Measurements from ENCODE around the gene DHDDS.

DHDDS gene

GRCh38 chr1:26418865-26419349, 13.2 kb upstream of the DHDDS start:
- no peak overlapping the region for H3K14ac ChIP-seq (ENCODE audit: low read length in 2 of 2)
- H3K9me3 ChIP-seq (ENCODE audit: control insufficient read depth, low read length), result no peaks in the 10 kb centered on the region
- no peak overlapping the region for H2BK5ac ChIP-seq (ENCODE audit: low read depth, low read length, poor library complexity, severe bottlenecking)
- no peak overlapping the region for H2BK12ac ChIP-seq (ENCODE audit: low read length in 2 of 2)
- 38% methylated on average over 4 of the region's 5 CpGs for WGBS
- no peak overlapping the region for H2BK120ac ChIP-seq (ENCODE audit: low read depth, low read length)
- H3K27ac ChIP-seq (ENCODE audit: low read length, poor library complexity, severe bottlenecking), result no peak overlapping the region
- H2AFZ ChIP-seq (ENCODE audit: low read depth, low read length), result no peak overlapping the region
- H3K79me1 ChIP-seq (replicated peaks; ENCODE audit: low read length, poor library complexity, severe bottlenecking), result no peaks in the 10 kb centered on the region
- no peak overlapping the region for H4K8ac ChIP-seq (ENCODE audit: low read length)
- no peak overlapping the region for H2AK5ac ChIP-seq (ENCODE audit: low read length, severe bottlenecking)
- DNase-seq, result no peak
- no peak overlapping the region for H3K4me3 ChIP-seq (ENCODE audit: insufficient read depth in 1 of 2, low read depth in 1 of 2, low read length in 2 of 2)
- H3K9ac ChIP-seq (ENCODE audit: low read length), result no peak overlapping the region
- no peak overlapping the region for H3K23ac ChIP-seq (ENCODE audit: low read length in 2 of 2)
- no peak overlapping the region for H2BK15ac ChIP-seq (ENCODE audit: low read depth, poor library complexity, severe bottlenecking)
- no peak overlapping the region for H3K18ac ChIP-seq (ENCODE audit: low read depth in 1 of 2, low read length in 2 of 2)
- no peaks in the 10 kb centered on the region for H3K4me1 ChIP-seq (ENCODE audit: control insufficient read depth, insufficient read depth, low read depth, low read length)
- H3K27me3 ChIP-seq (ENCODE audit: control insufficient read depth in 1 of 2, insufficient read depth in 1 of 2, low read length in 2 of 2), result peaks cover 55 to 64% of the 10 kb centered on the region in 2 experiments
- no peak overlapping the region for H3K4me2 ChIP-seq (ENCODE audit: low read length, poor library complexity, severe bottlenecking)
- no peaks in the 10 kb centered on the region for H3K36me3 ChIP-seq (ENCODE audit: control insufficient read depth in 1 of 2, insufficient read depth in 2 of 2, low read depth in 1 of 2, low read length in 2 of 2)
- no peak overlapping the region for H3K4ac ChIP-seq (ENCODE audit: low read depth in 1 of 2, low read length in 2 of 2)
- no peak overlapping the region for H4K91ac ChIP-seq (ENCODE audit: low read length)

DNA sequence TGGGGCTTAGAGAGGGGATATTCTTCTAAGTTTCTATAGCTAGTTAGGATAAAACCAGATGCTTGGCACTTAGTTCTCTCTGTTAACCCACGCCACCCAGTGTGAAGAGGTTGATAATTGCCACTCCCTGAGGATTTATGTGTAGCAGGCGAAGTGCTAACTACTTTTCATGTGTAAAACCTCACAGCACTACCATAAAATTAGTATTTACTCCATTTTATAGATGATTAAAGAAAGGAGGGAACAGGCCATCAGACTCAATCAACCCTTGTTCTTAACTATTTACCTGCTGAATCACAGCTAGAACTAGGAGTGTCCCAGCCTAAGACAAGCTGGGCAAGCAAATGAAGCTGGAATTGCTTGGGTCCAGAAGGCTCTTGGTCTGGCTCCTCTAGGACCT, 12.6 kb upstream of the DHDDS start:
- Histone ChIP-seq H4K91ac (ENCODE audit: low read length) (no peak overlapping the region), H2BK120ac (ENCODE audit: low read depth, low read length) (no peak overlapping the region), H3K4me1 (ENCODE audit: control insufficient read depth, insufficient read depth, low read depth, low read length) (no peaks in the 10 kb centered on the region), H3K4me2 (ENCODE audit: low read length, poor library complexity, severe bottlenecking) (no peak overlapping the region), H3K27me3 (ENCODE audit: control insufficient read depth in 1 of 2, insufficient read depth in 1 of 2, low read length in 2 of 2) (peaks cover 49 to 59% of the 10 kb centered on the region in 2 experiments), H3K18ac (ENCODE audit: low read depth in 1 of 2, low read length in 2 of 2) (no peak overlapping the region), H3K4ac (ENCODE audit: low read depth in 1 of 2, low read length in 2 of 2) (no peak overlapping the region), H3K4me3 (ENCODE audit: insufficient read depth in 1 of 2, low read depth in 1 of 2, low read length in 2 of 2) (no peak overlapping the region), H3K14ac (ENCODE audit: low read length in 2 of 2) (no peak overlapping the region), H3K79me1 (replicated peaks; ENCODE audit: low read length, poor library complexity, severe bottlenecking) (no peaks in the 10 kb centered on the region), H3K27ac (ENCODE audit: low read length, poor library complexity, severe bottlenecking) (no peak overlapping the region), H3K36me3 (ENCODE audit: control insufficient read depth in 1 of 2, insufficient read depth in 2 of 2, low read depth in 1 of 2, low read length in 2 of 2) (no peaks in the 10 kb centered on the region), H2BK5ac (ENCODE audit: low read depth, low read length, poor library complexity, severe bottlenecking) (no peak overlapping the region), H4K8ac (ENCODE audit: low read length) (no peak overlapping the region), H2AFZ (ENCODE audit: low read depth, low read length) (no peak overlapping the region), H3K9ac (ENCODE audit: low read length) (no peak overlapping the region), H2BK15ac (ENCODE audit: low read depth, poor library complexity, severe bottlenecking) (no peak overlapping the region), H3K9me3 (ENCODE audit: control insufficient read depth, low read length) (no peaks in the 10 kb centered on the region), H2AK5ac (ENCODE audit: low read length, severe bottlenecking) (no peak overlapping the region), H3K23ac (ENCODE audit: low read length in 2 of 2) (no peak overlapping the region), H2BK12ac (ENCODE audit: low read length in 2 of 2) (no peak overlapping the region)
- no CpG with 5 or more reads among the region's 2 CpGs for WGBS
- no peak for DNase-seq

DNA sequence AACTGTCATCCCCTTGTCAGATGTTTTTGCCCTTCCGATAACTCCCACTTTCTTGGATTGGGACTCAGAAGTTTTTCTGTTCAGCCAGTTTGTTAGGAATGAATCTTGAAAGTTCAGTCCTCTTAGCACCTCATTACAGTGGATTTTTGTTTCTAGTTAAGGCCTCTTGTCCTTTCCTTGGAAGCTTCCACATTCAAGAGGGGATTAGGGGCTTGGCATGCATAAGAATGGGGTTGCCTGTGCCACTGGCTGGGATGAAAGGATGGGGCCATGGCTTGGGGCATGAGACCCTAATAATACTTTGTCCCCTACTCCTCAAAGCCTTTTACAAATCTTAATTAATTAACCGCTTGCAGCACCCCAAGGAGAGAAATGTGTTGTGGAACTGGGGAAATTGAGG, 2.4 kb upstream of the DHDDS start:
- Histone ChIP-seq H3K18ac (ENCODE audit: low read depth in 1 of 2, low read length in 2 of 2) (no peak overlapping the region), H2BK15ac (ENCODE audit: low read depth, poor library complexity, severe bottlenecking) (no peak overlapping the region), H3K4ac (ENCODE audit: low read depth in 1 of 2, low read length in 2 of 2) (no peak overlapping the region), H3K27ac (ENCODE audit: low read length, poor library complexity, severe bottlenecking) (no peak overlapping the region), H4K8ac (ENCODE audit: low read length) (no peak overlapping the region), H3K4me3 (ENCODE audit: insufficient read depth in 1 of 2, low read depth in 1 of 2, low read length in 2 of 2) (no peak overlapping the region), H2AFZ (ENCODE audit: low read depth, low read length) (no peak overlapping the region), H2AK5ac (ENCODE audit: low read length, severe bottlenecking) (no peak overlapping the region), H3K4me1 (ENCODE audit: control insufficient read depth, insufficient read depth, low read depth, low read length) (peaks cover 7% of the 10 kb centered on the region), H2BK5ac (ENCODE audit: low read depth, low read length, poor library complexity, severe bottlenecking) (no peak overlapping the region), H3K9ac (ENCODE audit: low read length) (no peak overlapping the region), H2BK12ac (ENCODE audit: low read length in 2 of 2) (no peak overlapping the region), H3K36me3 (ENCODE audit: control insufficient read depth in 1 of 2, insufficient read depth in 2 of 2, low read depth in 1 of 2, low read length in 2 of 2) (peaks cover 0 to 7% of the 10 kb centered on the region in 2 experiments), H4K91ac (ENCODE audit: low read length) (no peak overlapping the region), H3K9me3 (ENCODE audit: control insufficient read depth, low read length) (no peaks in the 10 kb centered on the region), H3K14ac (ENCODE audit: low read length in 2 of 2) (no peak overlapping the region), H2BK120ac (ENCODE audit: low read depth, low read length) (no peak overlapping the region), H3K27me3 (ENCODE audit: control insufficient read depth in 1 of 2, insufficient read depth in 1 of 2, low read length in 2 of 2) (peaks cover 15 to 20% of the 10 kb centered on the region in 2 experiments), H3K23ac (ENCODE audit: low read length in 2 of 2) (no peak overlapping the region), H3K4me2 (ENCODE audit: low read length, poor library complexity, severe bottlenecking) (no peak overlapping the region), H3K79me1 (replicated peaks; ENCODE audit: low read length, poor library complexity, severe bottlenecking) (peaks cover 7% of the 10 kb centered on the region)
- WGBS, result 100% methylated on average over 1 of the region's 2 CpGs
- DNase-seq, result no peak

GRCh38 chr1:26432793-26433192, 672 bp downstream of the DHDDS start:
- peak overlapping the region; percentile 94 for H3K4me2 ChIP-seq (ENCODE audit: low read length, poor library complexity, severe bottlenecking)
- peak overlapping the region; percentile 92 for H3K9ac ChIP-seq (ENCODE audit: low read length)
- WGBS, result 85% methylated on average over 2 of the region's 3 CpGs
- peak overlapping the region; percentile 52 for H4K8ac ChIP-seq (ENCODE audit: low read length)
- H2BK5ac ChIP-seq (ENCODE audit: low read depth, low read length, poor library complexity, severe bottlenecking), result no peak overlapping the region
- DNase-seq, result no peak
- no peak overlapping the region for H2AFZ ChIP-seq (ENCODE audit: low read depth, low read length)
- H4K91ac ChIP-seq (ENCODE audit: low read length), result no peak overlapping the region
- no peak overlapping the region for H3K18ac ChIP-seq (ENCODE audit: low read depth in 1 of 2, low read length in 2 of 2)
- H3K23ac ChIP-seq (ENCODE audit: low read length in 2 of 2), result no peak overlapping the region
- H2AK5ac ChIP-seq (ENCODE audit: low read length, severe bottlenecking), result no peak overlapping the region
- H3K4ac ChIP-seq (ENCODE audit: low read depth in 1 of 2, low read length in 2 of 2), result peak overlapping the region in 1 of 2 experiments; percentile 84
- peaks cover 16% of the 10 kb centered on the region for H3K79me1 ChIP-seq (replicated peaks; ENCODE audit: low read length, poor library complexity, severe bottlenecking)
- peaks cover 7% of the 10 kb centered on the region for H3K4me1 ChIP-seq (ENCODE audit: control insufficient read depth, insufficient read depth, low read depth, low read length)
- H3K9me3 ChIP-seq (ENCODE audit: control insufficient read depth, low read length), result no peaks in the 10 kb centered on the region
- H3K27me3 ChIP-seq (ENCODE audit: control insufficient read depth in 1 of 2, insufficient read depth in 1 of 2, low read length in 2 of 2), result peaks cover 0 to 1% of the 10 kb centered on the region in 2 experiments
- no peak overlapping the region for H2BK15ac ChIP-seq (ENCODE audit: low read depth, poor library complexity, severe bottlenecking)
- peaks cover 20 to 23% of the 10 kb centered on the region in 2 experiments for H3K36me3 ChIP-seq (ENCODE audit: control insufficient read depth in 1 of 2, insufficient read depth in 2 of 2, low read depth in 1 of 2, low read length in 2 of 2)
- H3K27ac ChIP-seq (ENCODE audit: low read length, poor library complexity, severe bottlenecking), result no peak overlapping the region
- no peak overlapping the region for H2BK120ac ChIP-seq (ENCODE audit: low read depth, low read length)
- peak overlapping the region in 1 of 2 experiments; percentile 52 for H2BK12ac ChIP-seq (ENCODE audit: low read length in 2 of 2)
- no peak overlapping the region for H3K14ac ChIP-seq (ENCODE audit: low read length in 2 of 2)
- H3K4me3 ChIP-seq (ENCODE audit: insufficient read depth in 1 of 2, low read depth in 1 of 2, low read length in 2 of 2), result peak overlapping the region; percentile 67 to 92

Measured in mesenchymal stem cell (in vitro differentiated cells and primary cell).